GM18517 (cell line): ENCODE results near the gene HPCAL1.
"Not testable (repeated sequence)": the region's sequence is repeated elsewhere in the genome, so short reads cannot be mapped to it uniquely, and the experiment has no call there.

Source experiments
- ATAC-seq: cut with Tn5 transposase; IDR thresholded peaks from one replicate; pipeline ENCODE4 v1.9.1; 2021; ENCODE audit warnings: mild to moderate bottlenecking, moderate library complexity; ENCODE audit not compliant: unreplicated experiment

HPCAL1 gene

GRCh38 chr2:10284108-10284870, 18.4 kb upstream of the HPCAL1 start:
- no peak for ATAC-seq

GRCh38 chr2:10285191-10285555, 17.5 kb upstream of the HPCAL1 start:
- no peak for ATAC-seq

- ATAC-seq: no peak
Measured at GRCh38 chr2:10285556-10286198, 17.0 kb upstream of the HPCAL1 start.

- no peak for ATAC-seq
Measured at GRCh38 chr2:10286216-10287037, 16.3 kb upstream of the HPCAL1 start.

GRCh38 chr2:10287761-10288160, 14.9 kb upstream of the HPCAL1 start:
- ATAC-seq: no peak

- no peak for ATAC-seq
Measured at GRCh38 chr2:10288606-10289005, 14.1 kb upstream of the HPCAL1 start.

GRCh38 chr2:10289352-10289751, 13.4 kb upstream of the HPCAL1 start:
- ATAC-seq: no peak

- no peak for ATAC-seq
Measured at GRCh38 chr2:10289891-10290290, 12.8 kb upstream of the HPCAL1 start.

GRCh38 chr2:10291376-10291775, 11.3 kb upstream of the HPCAL1 start:
- ATAC-seq: not testable (repeated sequence)

- no peak for ATAC-seq
Measured at GRCh38 chr2:10292033-10292432, 10.7 kb upstream of the HPCAL1 start.

GRCh38 chr2:10293603-10294002, 9.1 kb upstream of the HPCAL1 start:
- no peak for ATAC-seq

GRCh38 chr2:10294077-10294476, 8.6 kb upstream of the HPCAL1 start:
- no peak for ATAC-seq

- not testable (repeated sequence) for ATAC-seq
Measured at GRCh38 chr2:10295649-10296048, 7.1 kb upstream of the HPCAL1 start.

GRCh38 chr2:10296142-10296541, 6.6 kb upstream of the HPCAL1 start:
- ATAC-seq: no peak

- no peak for ATAC-seq
Measured at GRCh38 chr2:10297191-10297830, 5.4 kb upstream of the HPCAL1 start.

GRCh38 chr2:10297959-10298531, 4.7 kb upstream of the HPCAL1 start:
- no peak for ATAC-seq

- not testable (repeated sequence) for ATAC-seq
Measured at GRCh38 chr2:10298777-10299176, 3.9 kb upstream of the HPCAL1 start.

- ATAC-seq: no peak
Measured at GRCh38 chr2:10300328-10300920, 2.3 kb upstream of the HPCAL1 start.

GRCh38 chr2:10300997-10301940, 1.4 kb upstream of the HPCAL1 start:
- ATAC-seq: no peak
